GM12878 (cell line): Measurements from ENCODE around the gene CDC45. TPM values are rescaled to one million over a fixed set of nuclear protein-coding genes. Genes with fewer than 3 reads are reported as not detected.

Source experiments
- ATAC-seq: fragments of 200-7000 bp; cut with Tn5 transposase; 3 replicates; pipeline ENCODE4 v1.9.1; 2020; ENCODE audit warnings: mild to moderate bottlenecking, moderate library complexity
- BruUV-seq: library from RNA; stranded (reverse); fragments of 400-500 nt; replicated peaks from 2 replicates; lab custom pipeline; 2021; lab: Mats Ljungman, UMichigan
- CTCF ChIA-PET: fragments of 300-600 bp; sonication (Branson Sonifier 250); formaldehyde crosslinking; extraction: SDS; loops from one replicate; lab custom pipeline; 2021; ENCODE audit warnings: inconsistent platforms; lab: Yijun Ruan, JAX
- POLR2A ChIA-PET: fragments of 350-600 bp; formaldehyde crosslinking; extraction: SDS; loops from one replicate; lab custom pipeline; 2021; ENCODE audit warnings: inconsistent platforms; lab: Charles Lee
- RAD21 ChIA-PET: fragments of 300-600 bp; sonication (Branson Sonifier 250); formaldehyde crosslinking; loops from one replicate; lab custom pipeline; 2023; ENCODE audit warnings: antibody characterized with exemption; ENCODE audit not compliant: unreplicated experiment; lab: Charles Lee
- SMC1A ChIA-PET: fragments of 300-600 bp; sonication (Branson Sonifier 250); formaldehyde crosslinking; loops from one replicate; lab custom pipeline; 2023; ENCODE audit not compliant: unreplicated experiment, uncharacterized antibody; lab: Charles Lee
- DNase-seq: peaks from one replicate; pipeline ENCODE4 v3.0.0-alpha.2; 2011; ENCODE audit warnings: low read depth, low spot score
- FAIRE-seq: peaks from 3 replicates; lab custom pipeline; 2011; peaks lifted over from hg19 to GRCh38; lab: Jason Lieb, UNC
- H2AFZ ChIP-seq: 2 replicates; pipeline ENCODE4 v1.6.0; 2011; ENCODE audit warnings: low read depth, low read length, control low read depth; ENCODE audit not compliant: control insufficient read depth
- H3K27ac ChIP-seq: 2 replicates; pipeline ENCODE4 v1.5.1; 2011; ENCODE audit warnings: control low read depth; ENCODE audit not compliant: control insufficient read depth, insufficient read depth
- H3K27me3 ChIP-seq, 2 experiments: replicated peaks in 1 of 2; 2 replicates each; pipeline versions ENCODE4 v1.6.0 to v1.6.1; 2011; ENCODE audit warnings: low read length in 1 of 2; ENCODE audit not compliant: control insufficient read depth in 2 of 2, insufficient read depth in 2 of 2
- H3K36me3 ChIP-seq, 2 experiments: 2 replicates each; pipeline ENCODE4 v1.5.1; 2011; ENCODE audit warnings: low read length in 1 of 2; ENCODE audit not compliant: control insufficient read depth in 2 of 2, insufficient read depth in 2 of 2
- H3K4me1 ChIP-seq: 2 replicates; pipeline ENCODE4 v1.6.1; 2011; ENCODE audit warnings: mild to moderate bottlenecking, low read length, moderate library complexity, mixed read lengths; ENCODE audit not compliant: control insufficient read depth, insufficient read depth
- H3K4me2 ChIP-seq: 2 replicates; pipeline ENCODE4 v1.6.0; 2011; ENCODE audit warnings: control low read depth; ENCODE audit not compliant: control insufficient read depth, insufficient read depth
- H3K4me3 ChIP-seq: fragments of 200-600 bp; sonication (generic); 2 replicates; pipeline ENCODE4 v1.5.1; 2016
- H3K79me2 ChIP-seq: 2 replicates; pipeline ENCODE4 v1.6.0; 2011; ENCODE audit warnings: low read length; ENCODE audit not compliant: control insufficient read depth, insufficient read depth
- H3K9ac ChIP-seq: 2 replicates; pipeline ENCODE4 v1.8.0; 2011; ENCODE audit warnings: low read length, control low read depth, mixed read lengths; ENCODE audit not compliant: control insufficient read depth, insufficient read depth
- H3K9me3 ChIP-seq: replicated peaks from 3 replicates; pipeline ENCODE4 v1.5.1; 2011; ENCODE audit warnings: mild to moderate bottlenecking, low read length; ENCODE audit not compliant: control insufficient read depth, insufficient read depth
- H4K20me1 ChIP-seq: 2 replicates; pipeline ENCODE4 v1.6.0; 2011; ENCODE audit not compliant: control insufficient read depth, insufficient read depth
- ASH2L ChIP-seq: fragments of 300-600, 200-600 bp; sonication (generic); IDR thresholded peaks from 2 replicates; pipeline ENCODE4 v1.6.1; 2017; ENCODE audit warnings: low read depth, mild to moderate bottlenecking, borderline replicate concordance
- BRCA1 ChIP-seq: IDR thresholded peaks from 2 replicates; pipeline ENCODE4 v1.6.1; 2011; ENCODE audit warnings: low read depth, low read length, improper control_type of control experiment
- CHD1 ChIP-seq: IDR thresholded peaks from 2 replicates; pipeline ENCODE4 v1.6.1; 2012; ENCODE audit warnings: low read depth, low read length, improper control_type of control experiment
- CREB1 ChIP-seq: IDR thresholded peaks from 2 replicates; pipeline ENCODE4 v1.6.1; 2012; ENCODE audit warnings: low read depth, mild to moderate bottlenecking, inconsistent platforms
- GATAD2B ChIP-seq: fragments of 450-650 bp; conservative IDR thresholded peaks from 2 replicates; pipeline ENCODE4 v1.6.1; 2017; ENCODE audit warnings: low read depth, mild to moderate bottlenecking, moderate library complexity
- PAX5 ChIP-seq: IDR thresholded peaks from 2 replicates; pipeline ENCODE4 v1.6.1; 2011; ENCODE audit warnings: low read depth, low read length, borderline replicate concordance
- PKNOX1 ChIP-seq: fragments of 450-650 bp; IDR thresholded peaks from 2 replicates; pipeline ENCODE4 v1.6.1; 2016; ENCODE audit warnings: mild to moderate bottlenecking
- PML ChIP-seq: IDR thresholded peaks from 2 replicates; pipeline ENCODE4 v1.6.1; 2012; ENCODE audit warnings: low read length, inconsistent platforms
- RUNX3 ChIP-seq: IDR thresholded peaks from 2 replicates; pipeline ENCODE4 v1.6.1; 2012; ENCODE audit warnings: low read length, inconsistent platforms
- SPI1 ChIP-seq: IDR thresholded peaks from 2 replicates; pipeline ENCODE4 v1.6.1; 2011; ENCODE audit warnings: low read depth, mild to moderate bottlenecking, low read length, moderate library complexity, borderline replicate concordance; ENCODE audit not compliant: insufficient read depth
- STAT1 ChIP-seq: fragments of 450-650 bp; conservative IDR thresholded peaks from 2 replicates; pipeline ENCODE4 v1.6.1; 2014; ENCODE audit warnings: antibody characterized with exemption, mild to moderate bottlenecking
- TAF1 ChIP-seq: IDR thresholded peaks from 2 replicates; pipeline ENCODE4 v1.6.1; 2011; ENCODE audit warnings: mild to moderate bottlenecking, low read depth, low read length, borderline replicate concordance
- TBL1XR1 ChIP-seq: IDR thresholded peaks from 2 replicates; pipeline ENCODE4 v1.6.1; 2012; ENCODE audit warnings: low read depth, low read length, improper control_type of control experiment
- WGBS: methylation state at CpG from one replicate; pipeline ENCODE4 v1.1.6; 2016; ENCODE audit warnings: low lambda C conversion rate; ENCODE audit not compliant: insufficient replicate concordance, insufficient coverage; ENCODE audit errors: missing lambda C conversion rate; 5-methylcytosine and 5-hydroxymethylcytosine counted together
- in situ Hi-C: fragments of 300-500 bp; cut with MboI; formaldehyde crosslinking; loops from 9 replicates; pipeline ENCODE4 v1.14.3; 2018; ENCODE audit warnings: mixed read lengths
- intact Hi-C: fragments of 100-400 bp; cut with micrococcal nuclease; formaldehyde crosslinking; loops from one replicate; pipeline ENCODE4 v1.14.2; 2022; ENCODE audit not compliant: unreplicated experiment
- polyA plus RNA-seq, 11 experiments: library from polyadenylated mRNA; depleted of rRNA in 4 of 11; unstranded in 6 of 11; stranded (reverse) in 5 of 11; fragments of >200 nt; fragmentation: Nextera tagmentation in 4 of 11; fragmentation: Illumina TruSeq in 1 of 11; extraction: Ambion mirVana in 4 of 11; extraction: Trizol in 1 of 11; gene quantifications; 1 replicate in 1 of 11; 2 replicates in 10 of 11; pipeline versions ENCODE4 v1.2.1 to v1.2.3, GENCODE V29; 2011 to 2016; ENCODE audit warnings: inconsistent platforms in 2 of 11, missing spikeins in 2 of 11, low read depth in 1 of 11
- total RNA-seq, 4 experiments: library from RNA; depleted of rRNA in 3 of 4; stranded (reverse); fragments of >200 nt in 3 of 4; fragmentation: Illumina TruSeq in 1 of 4; extraction: Trizol in 1 of 4; gene quantifications; 2 replicates each; pipeline versions ENCODE4 v1.2.1 to v1.2.3, GENCODE V29; 2013 to 2021
- TF ChIP-seq, protein P1 (sequence below): IDR thresholded peaks from 2 replicates; pipeline ENCODE4 v1.6.1; 2011; ENCODE audit warnings: low read depth, mild to moderate bottlenecking, low read length, moderate library complexity, borderline replicate concordance; ENCODE audit errors: extremely low read depth
- TF ChIP-seq, protein P2 (sequence below): fragments of 450-650 bp; IDR thresholded peaks from 2 replicates; pipeline ENCODE4 v1.6.1; 2017; ENCODE audit warnings: antibody characterized with exemption, mild to moderate bottlenecking, moderate library complexity

CDC45 gene
- total and polyA plus RNA-seq, 10 of the 15 experiments (the other 5 are each of a cell fraction or from before 2014, with no cell fraction given): 40.8 to 88.5 (median 54.2) TPM

- Histone ChIP-seq H3K4me1 (no peaks in the 10 kb centered on the region), H2AFZ (peak within 1 kb of the TSS; percentile 97), H3K4me3 (peak within 1 kb of the TSS; percentile 97), H3K27me3 (no peaks in the 10 kb centered on the region), H3K36me3 (peaks cover 5 to 10% of the 10 kb centered on the region in 2 experiments; a peak in 3 of 4 replicates), H3K79me2 (peaks cover 39% of the 10 kb centered on the region), H3K9ac (peak within 1 kb of the TSS; percentile 80), H3K27ac (peak within 1 kb of the TSS; percentile 97), H4K20me1 (no peaks in the 10 kb centered on the region; the same call in 1 of the 2 replicates), H3K9me3 (no peaks in the 10 kb centered on the region), H3K4me2 (peak within 1 kb of the TSS; percentile 85)
- SMC1A ChIA-PET: interaction anchor here (1.0 to 3.8 kb wide), 6 partner anchors 23 to 300 kb away, joined by 3 to 19 read pairs (median 4); partner anchors contain the start of gene SLC25A1
- RAD21 ChIA-PET: interaction anchor here (1.0 to 3.6 kb wide), 9 partner anchors 48 to 361 kb away, joined by 3 to 25 read pairs (median 4); partner anchors contain the start of genes ESS2, HIRA, MRPL40 and SLC25A1
- intact Hi-C loops (loop anchor here (1.0 to 10.0 kb wide), 4 partner anchors 30 to 184 kb away; partner anchors contain the start of genes CLTCL1 and MRPL40), in situ Hi-C loops (no loop called here)
- 2% methylated on average over 27 of the region's 42 CpGs for WGBS
- POLR2A ChIA-PET: interaction anchor here (0.7 to 1.5 kb wide), 7 partner anchors 28 to 304 kb away, joined by 3 to 4 read pairs (median 3); partner anchors contain the start of genes C22orf39 and MRPL40
- CTCF ChIA-PET: interaction anchor here (1.0 to 3.2 kb wide), 9 partner anchors 45 to 335 kb away, joined by 3 to 36 read pairs (median 5); partner anchors contain the start of genes ESS2 and SLC25A1
- ATAC-seq (peak; percentile 82), DNase-seq (no peak), FAIRE-seq (no peak)
- BruUV-seq: no TSS peak
- TF ChIP-seq ASH2L: no peak
- no peak; the same call in 1 of the 2 replicates for TF ChIP-seq STAT1
- no peak for TF ChIP-seq SPI1
- TF ChIP-seq, protein P1, sequence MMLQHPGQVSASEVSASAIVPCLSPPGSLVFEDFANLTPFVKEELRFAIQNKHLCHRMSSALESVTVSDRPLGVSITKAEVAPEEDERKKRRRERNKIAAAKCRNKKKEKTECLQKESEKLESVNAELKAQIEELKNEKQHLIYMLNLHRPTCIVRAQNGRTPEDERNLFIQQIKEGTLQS: no peak
- no peak for TF ChIP-seq PML
- TF ChIP-seq TBL1XR1: no peak
- no peak for TF ChIP-seq RUNX3
- no peak for TF ChIP-seq CREB1
- peak; percentile 99 for TF ChIP-seq CHD1
- TF ChIP-seq TAF1: peak; percentile 80
- TF ChIP-seq, protein P2, sequence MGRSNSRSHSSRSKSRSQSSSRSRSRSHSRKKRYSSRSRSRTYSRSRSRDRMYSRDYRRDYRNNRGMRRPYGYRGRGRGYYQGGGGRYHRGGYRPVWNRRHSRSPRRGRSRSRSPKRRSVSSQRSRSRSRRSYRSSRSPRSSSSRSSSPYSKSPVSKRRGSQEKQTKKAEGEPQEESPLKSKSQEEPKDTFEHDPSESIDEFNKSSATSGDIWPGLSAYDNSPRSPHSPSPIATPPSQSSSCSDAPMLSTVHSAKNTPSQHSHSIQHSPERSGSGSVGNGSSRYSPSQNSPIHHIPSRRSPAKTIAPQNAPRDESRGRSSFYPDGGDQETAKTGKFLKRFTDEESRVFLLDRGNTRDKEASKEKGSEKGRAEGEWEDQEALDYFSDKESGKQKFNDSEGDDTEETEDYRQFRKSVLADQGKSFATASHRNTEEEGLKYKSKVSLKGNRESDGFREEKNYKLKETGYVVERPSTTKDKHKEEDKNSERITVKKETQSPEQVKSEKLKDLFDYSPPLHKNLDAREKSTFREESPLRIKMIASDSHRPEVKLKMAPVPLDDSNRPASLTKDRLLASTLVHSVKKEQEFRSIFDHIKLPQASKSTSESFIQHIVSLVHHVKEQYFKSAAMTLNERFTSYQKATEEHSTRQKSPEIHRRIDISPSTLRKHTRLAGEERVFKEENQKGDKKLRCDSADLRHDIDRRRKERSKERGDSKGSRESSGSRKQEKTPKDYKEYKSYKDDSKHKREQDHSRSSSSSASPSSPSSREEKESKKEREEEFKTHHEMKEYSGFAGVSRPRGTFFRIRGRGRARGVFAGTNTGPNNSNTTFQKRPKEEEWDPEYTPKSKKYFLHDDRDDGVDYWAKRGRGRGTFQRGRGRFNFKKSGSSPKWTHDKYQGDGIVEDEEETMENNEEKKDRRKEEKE: peak; percentile 96
- peak; percentile 69 for TF ChIP-seq PKNOX1
- 0 out of 2 replicates have a peak, but pooled peaks have one; percentile 30 for TF ChIP-seq GATAD2B
- TF ChIP-seq PAX5: no peak
- no peak for TF ChIP-seq BRCA1
Measured at GRCh38 chr22:19478901-19479354, 792 bp upstream of the CDC45 start, which contains the start of gene UFD1. TSS of gene UFD1 (minus strand) at chr22:19479193. CDS start at chr22:19479085, 108 bp downstream.
